Stimulated activated CD8-positive, alpha-beta memory T cell treated with anti-CD3 and anti-CD28 coated beads, Interleukin-15, amount 100 ng/mL, for 48 hours (primary cell): Measurements from ENCODE around the gene CES2.

Source experiments
- DNase-seq, 2 donors: peaks; one replicate each; pipeline ENCODE4 v3.0.0-alpha.2; 2020; ENCODE audit warnings: low read depth in 2 of 2

Gene CES2

DNA sequence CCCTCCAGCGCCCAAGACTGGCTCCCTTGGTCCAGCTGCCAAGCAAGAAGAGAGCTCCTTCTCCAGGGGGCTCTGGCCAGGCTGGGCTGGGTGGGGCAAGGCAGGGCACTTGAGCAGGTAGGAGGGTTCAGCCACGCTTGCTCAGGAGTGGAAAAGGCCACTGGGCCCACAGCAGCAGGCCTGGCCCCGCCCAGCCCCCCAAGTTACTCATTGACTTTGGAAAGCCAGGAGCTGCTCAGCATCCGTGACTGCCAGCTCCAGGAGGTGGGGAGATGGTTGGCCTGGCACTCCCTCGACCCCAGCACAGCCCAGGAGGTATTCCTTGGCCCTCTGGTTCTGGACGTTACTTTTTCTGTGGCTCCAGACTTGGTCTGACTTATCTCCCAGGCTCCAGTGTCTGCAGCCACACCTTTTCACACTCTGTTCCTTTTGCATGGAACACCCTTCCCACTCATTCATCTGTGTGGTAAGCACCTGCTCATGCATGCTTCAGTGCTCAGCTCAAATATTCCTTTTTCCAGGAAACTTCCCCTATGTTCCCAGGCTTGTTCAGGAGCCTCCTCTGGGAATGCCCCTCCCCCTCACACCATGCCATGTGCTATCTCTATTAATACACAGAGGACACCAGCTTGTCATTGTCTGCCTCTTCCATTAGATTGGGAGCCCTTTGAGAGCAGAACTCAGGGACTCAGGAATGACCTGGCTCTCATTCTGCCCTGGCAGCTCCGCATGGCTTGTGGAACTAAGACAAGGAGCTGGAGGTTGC lies 16.3 kb upstream of the CES2 start, which contains the start of gene CDH16:
Gene CDH16, minus strand, starts transcription at position 83 of the 766 bp plus-strand sequence. CDS start 820 bp downstream, outside the sequence.
- no peak for DNase-seq

DNA sequence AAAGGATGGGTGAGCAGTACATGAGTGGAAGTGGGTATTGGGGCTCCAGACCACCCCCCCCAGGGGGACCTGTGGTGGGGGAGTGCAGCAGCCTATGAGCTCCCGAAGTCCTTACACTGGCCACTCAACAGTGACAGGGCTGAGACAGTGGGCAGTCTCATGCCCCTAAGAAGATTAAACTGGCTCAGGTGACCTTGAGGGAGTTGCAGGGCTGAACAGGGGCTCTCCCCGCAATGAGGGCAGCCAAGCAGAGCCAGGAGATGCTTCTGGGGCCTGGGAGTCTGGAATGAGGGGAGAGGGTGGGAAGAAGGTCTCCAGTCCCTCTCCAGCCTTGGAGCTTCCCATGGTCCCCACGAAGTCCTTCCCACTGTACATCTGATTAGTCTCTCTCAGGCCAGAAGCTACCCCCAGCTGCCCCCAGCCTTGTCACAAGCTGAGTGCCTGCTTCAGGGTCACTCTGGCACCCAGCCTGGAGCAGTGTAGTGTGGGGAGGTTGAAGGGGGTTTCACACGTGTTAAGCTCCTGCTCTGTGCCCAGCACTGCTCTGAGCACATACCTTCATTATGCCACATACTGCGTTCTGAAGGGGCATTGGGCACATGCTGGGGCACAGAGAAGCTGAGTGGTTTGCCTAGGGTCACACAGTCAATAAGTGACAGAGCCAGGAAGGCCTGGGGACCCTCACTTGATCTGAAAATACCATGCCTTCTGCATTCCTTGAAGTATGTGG lies 15.6 kb upstream of the CES2 start:
- no peak for DNase-seq

DNA sequence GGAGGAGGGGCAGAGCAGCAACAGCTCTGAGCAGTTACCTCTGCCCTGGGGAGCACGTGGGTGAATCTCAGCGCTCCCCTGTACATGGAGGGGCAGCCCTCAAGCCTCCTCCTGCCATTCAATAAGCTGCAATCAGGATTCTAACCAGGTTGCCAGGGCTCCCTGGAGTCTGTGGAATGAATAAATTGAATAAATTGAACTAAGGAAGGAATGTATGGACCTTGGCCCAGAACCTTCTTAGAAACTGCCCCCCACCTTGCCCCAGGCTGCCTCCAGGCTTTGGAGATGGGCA lies 15.1 kb upstream of the CES2 start:
- no peak for DNase-seq

DNA sequence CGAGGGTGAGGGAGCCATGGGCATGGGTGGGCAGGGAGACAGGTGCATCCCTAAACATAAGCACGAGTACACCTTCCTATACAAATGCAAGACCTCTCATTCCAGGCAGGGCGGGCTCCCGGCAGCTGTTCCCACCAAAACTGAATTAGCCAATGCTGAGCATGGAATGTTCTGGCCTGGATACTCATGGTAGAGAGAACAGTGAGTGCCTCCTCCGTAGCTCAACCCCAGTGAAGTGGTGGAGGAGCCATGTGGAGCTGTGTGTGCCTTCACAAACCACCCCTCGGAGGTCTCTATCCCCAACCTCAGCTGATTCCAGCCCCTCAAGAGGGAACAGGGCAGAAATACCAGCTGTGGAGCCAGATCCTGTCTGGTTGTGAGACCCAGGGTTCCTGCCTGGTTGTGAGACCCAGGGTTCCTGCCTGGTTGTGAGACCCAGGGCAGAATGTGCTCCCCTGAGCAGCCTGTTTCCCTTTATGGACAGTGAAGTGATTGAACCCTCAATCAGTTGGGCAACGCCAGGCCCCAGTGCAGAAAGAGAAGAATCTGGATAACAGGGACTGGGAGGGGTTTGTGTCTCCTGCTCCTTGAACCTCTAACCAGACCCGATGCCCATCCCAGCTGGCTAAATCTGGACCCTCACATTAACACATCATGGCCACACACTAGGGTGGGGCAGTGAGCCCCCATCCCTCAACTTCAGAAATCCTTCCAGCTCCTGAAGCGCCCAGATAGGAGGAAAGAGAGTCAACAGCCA lies 14.2 kb upstream of the CES2 start:
- no peak for DNase-seq

DNA sequence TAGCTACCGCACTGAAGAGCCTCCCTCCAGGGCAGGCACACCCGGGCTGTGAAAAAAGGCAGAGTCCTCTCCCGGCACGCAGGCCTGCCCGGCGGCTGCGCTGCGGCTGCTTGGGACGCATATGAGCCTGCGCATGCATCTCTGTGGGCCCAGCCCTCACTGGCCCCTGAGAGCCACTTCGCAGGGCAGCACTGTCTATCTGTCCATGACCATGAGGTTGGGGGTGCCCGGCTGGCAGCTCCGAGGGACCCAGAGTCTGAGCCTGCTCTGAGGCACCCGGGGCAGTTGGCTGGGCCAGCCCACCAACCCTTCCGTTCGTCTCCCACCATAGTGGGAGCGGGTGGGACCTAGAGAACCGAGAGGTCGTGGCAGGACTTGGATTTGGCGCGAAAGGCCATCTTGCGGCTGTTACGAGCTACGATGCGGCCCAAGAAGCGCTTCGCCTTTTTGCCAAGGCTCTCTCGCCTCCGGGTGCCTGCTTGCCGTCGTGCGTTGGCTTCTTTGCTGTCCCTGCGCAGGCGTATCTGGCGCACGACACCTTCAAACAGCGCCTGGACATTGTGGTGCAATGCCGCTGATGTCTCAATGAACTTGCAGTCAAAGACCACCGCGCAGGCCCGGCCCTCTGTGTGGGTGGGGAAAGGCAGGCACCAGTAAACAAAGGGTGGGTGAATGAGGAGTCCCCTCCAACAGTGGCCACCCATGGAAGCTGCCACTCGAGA lies 13.4 kb upstream of the CES2 start:
- DNase-seq: no peak

DNA sequence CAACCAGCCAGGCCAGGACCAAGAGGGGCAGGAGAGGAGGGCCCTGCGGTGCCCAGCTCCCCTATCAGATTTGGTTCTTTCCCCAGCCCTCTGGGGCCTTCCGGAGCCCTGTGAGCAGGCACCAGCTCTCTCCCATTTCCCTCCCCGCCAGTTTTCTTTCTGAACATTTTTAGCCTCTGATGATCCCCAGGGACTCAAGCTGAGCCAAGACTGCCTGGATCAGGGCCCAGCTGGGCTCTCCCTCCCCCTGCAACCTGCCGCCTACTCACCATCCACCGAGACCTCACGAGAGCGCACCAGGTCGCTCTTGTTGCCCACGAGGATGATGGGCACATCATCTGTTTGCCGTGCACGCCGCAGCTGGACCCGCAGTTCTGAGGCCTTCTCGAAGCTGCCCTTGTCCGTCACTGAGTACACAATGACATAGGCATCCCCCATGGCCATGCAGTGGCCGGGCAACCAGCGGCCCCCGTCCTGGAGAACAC lies 12.0 kb upstream of the CES2 start:
- DNase-seq: no peak

DNA sequence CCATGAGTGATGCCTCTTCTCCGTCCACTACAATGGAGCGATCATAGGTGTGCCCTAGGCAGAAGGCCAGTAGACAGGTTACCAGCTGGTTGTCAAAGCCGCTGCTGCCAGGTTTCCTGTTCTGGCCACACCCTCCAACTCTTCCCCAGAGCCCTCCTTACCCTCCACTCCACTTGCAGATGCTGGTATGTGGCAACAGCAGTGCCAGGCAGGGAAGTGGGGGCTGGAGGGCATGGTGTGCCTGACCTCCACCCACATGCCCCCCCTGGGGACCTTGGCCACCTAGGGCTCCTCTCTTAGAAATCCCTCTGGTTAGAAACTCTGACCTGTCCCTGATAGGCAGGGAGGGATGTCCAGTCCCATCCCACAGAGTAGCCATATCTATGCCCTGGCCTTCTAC lies 11.4 kb upstream of the CES2 start:
- no peak for DNase-seq

DNA sequence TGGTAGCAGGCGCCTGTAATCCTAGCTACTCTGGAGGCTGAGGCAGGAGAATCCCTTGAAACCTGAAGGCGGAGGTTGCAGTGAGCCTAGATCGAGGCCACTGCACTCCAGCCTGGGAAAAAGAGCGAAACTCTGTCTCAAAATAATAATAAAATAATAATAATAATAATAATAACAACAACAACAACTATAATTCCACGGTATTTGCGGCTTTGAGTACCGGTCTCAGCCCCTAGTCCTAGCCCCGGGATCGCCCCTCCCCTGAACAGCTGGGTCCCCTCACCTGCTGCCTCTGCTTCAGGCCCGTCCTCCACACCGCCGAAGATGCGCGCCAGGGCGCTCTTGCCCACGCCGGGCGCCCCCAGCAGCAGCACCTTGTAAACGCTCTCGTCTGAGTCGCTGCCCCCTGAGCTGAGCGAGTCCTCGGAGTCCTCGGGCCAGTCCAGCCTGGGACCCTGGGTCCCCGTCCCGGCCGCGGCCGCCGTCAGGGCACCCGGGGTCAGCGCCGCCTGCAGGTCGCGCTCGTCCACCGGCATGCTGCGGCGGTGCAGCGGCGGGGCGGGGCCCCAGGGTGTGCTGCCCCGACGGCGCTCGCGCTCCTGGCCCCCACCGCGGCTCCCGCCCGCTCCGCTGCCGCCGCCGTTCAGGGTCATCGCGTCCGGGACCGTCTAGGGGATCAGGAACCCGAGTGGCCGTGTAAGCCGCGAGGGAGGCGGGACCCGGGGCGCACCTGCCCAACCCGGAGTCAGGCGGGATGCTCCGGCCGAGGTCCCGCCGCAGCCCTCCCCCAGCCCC lies 10.6 kb upstream of the CES2 start:
- DNase-seq: peak in 1 of 2 donors; percentile 22

DNA sequence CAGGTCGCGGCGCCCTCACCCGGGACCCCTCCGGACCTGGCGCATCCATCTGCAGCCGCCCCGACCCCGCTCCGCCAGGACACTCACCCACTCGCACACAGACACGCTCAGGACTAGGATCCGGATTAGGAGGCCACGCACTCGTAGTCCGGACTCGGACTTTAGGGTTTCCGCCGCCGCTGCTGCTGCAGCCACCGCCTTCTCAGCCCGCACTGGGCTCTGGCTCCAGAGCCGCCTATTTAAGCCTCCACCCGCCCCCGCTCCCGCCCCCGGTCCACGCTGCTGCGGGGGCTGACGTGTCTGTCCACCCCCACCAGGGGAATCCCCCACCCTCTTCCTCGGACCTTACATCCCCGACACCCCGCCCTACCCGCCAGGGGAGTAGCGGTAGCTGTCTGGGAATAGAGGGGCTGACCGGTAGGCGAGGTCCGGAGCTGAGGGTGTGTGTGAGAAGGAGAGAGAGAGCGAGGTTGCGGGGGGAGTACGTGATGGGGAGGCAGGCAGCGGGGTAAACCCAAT lies 9.9 kb upstream of the CES2 start, which contains the start of gene RRAD:
Gene RRAD, minus strand, starts transcription at position 214 of the 519 bp plus-strand sequence. CDS start 356 bp downstream, outside the sequence.
- no peak for DNase-seq

DNA sequence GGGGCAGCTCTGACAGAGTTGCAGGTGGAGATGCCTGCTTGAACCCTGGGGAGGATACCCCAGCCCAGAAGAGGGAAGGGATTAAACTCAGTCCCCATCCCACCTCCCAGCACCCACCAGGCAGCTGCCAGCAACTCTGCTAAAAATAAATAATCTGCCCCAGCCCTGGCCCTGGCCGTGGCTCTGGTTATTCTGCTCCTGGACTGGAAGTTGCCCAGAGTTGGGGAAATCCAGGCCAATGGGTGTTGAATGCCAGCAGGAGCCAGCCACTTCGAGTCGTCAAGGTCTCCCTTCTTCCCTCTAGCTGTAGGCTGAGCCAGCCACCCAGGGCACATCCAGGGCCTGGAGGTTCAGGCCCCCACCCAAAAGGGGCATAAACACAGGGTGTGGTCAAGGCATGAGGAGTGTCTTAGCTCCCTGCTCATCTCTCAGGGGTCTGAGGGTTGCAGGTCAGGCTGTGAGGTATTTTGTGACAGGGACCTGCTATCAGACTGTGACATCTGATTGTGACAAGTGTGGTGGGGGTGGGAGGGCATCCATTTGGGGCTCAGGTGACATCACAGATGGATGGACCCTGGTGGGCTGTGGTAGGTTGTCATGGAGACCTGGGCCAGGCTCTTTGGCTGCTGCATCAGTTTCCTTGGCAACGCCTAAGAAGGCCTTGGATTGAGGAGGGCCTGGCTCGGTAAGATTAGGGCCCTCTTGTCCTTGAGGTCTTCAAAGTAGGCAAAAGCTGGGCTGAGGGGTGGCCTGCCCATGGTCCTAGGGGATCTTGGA lies 9.0 kb upstream of the CES2 start:
- DNase-seq: no peak

DNA sequence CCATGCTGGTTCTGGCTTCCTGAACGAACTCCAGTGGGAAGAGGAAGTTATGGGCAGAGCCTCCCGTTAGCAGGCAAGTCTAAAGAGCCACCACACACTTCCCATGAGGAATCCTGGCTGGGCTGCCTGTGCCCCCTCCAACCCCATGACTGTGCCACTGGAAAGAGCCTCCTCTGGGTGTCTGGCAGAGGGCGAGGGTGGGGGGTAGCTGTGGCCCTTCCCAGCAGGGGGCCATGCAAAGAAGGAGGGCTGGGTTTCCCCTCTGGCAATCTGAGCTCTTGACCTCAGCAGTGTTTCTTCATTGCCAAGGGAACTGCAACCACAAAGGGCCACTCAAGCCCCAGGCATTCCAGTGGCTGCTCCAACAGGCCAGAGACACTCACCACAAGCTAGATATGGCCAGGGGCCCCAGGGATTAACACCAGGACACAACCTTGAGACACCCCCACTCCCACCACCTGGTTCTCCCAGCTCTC lies 8.3 kb upstream of the CES2 start:
- no peak for DNase-seq

DNA sequence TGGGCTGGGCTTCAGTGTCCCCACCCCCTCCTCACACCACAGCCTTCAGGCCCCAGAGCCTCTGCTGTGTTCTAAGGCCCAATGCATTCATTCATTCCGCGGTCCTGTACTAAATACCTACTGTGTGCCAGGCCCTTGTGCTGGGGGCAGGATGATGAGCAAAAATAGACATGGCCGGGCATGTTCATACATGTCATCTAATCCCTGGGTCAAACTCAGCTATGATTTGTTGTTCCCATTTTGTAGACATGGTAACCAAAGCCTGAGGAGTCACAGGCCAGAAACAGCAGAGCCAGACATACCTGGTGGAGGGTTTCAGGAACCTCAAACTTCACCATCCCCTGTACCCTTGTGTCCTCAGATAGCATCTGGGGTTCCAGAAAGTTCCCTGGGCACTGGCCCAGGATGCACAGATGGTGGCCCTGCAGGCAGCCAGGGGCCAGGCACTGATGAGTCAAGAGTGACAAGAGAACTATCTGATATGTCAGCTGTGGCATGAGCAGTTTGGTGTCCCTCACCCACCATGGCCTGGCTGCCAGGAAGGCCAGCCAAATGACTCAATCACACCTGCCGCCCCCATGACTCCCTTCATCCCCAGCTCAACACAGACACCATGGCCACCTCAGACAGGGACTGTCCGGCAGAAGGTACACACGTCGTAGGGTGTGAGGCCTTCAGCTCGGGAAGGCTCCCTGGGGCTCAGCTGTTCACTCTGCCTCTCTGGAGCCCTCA lies 7.2 kb upstream of the CES2 start:
- DNase-seq: no peak

DNA sequence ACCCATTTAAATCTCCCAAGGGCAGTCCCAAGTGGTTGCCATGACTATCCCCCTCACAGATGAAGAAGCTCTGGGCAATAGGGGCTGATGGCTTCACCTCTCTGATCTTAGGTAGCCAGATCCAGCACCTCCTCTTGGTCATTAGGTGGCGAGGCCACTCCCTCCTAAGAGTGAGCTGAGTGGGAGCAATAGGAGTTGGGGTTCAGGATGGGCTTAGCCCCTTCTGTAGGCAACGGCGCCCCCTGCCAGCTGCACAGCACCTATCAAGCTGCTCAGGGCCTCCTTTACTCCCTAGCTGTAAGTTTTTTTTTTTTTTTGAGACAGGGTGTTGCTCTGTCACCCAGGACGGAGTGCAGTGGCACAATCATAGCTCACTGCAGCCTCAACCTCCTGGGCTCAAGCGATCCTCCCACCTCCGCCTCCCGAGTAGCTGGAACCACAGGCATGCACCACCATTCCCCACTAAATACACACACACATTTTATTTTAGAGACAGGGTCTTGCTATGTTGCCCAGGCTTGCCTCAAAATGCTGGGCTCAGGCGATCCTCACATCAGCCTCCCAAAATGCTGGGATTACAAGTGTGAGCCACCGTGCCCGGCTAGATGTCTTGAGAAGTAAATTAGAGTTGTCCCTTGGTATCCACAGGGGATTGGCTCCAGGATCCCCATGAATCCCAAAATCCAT lies 6.5 kb upstream of the CES2 start:
- DNase-seq: peak in 1 of 2 donors; percentile 40

DNA sequence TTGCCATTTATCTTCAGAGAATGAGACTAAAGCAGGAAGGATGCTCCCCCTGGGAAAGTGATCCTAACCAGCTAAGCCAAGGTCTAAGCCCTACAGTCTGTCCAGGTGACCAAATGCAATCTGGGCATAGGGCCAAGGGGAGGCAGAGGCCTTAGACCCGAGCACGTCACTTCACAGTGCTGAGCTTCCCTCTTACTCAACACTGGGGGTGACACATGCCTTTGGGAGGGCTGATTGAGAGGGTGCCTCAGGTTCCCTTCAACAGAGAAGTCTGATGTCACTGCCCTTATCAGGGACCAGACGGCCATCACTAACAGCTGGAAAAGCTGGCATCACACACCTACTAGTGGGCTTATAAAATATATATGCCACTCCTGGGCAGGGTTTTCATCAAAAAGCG lies 5.1 kb upstream of the CES2 start:
- no peak for DNase-seq

DNA sequence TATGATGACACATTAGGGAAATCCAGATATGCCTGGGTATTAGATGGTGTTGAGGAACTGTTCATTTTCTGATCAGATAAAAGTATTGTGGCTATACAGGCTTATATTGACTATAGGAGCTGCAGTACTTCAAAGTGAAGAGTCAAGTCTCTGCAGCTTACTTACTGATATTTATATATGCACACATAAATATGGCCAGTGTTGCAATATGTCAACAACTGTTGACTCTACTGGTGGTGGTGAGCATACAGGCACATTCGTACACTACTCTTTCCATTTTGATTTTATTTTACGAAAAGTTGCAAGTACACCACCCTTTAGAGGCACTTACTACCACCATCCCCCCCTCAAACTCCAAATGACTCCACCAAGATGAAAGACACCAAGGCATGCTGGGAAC lies 3.7 kb upstream of the CES2 start:
- no peak for DNase-seq

DNA sequence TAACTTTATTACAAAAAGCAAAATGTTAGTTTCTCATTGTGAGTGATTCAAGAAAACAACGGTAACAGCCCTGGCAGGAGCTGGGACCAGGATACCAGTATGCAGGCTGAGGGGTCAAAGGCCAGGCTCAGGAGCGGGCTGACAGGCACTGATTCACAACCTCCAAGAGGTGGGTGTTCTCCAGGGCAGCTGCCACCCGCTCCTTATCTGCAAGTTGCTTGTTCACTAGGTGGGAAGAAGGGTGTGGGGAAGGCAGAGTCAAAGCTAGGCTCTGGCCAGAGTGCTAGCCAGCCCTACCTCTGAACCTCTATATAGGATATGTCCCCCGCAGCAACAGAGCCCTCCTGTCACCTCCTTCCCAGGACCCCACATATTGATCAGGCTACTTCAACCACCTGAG lies 3.2 kb upstream of the CES2 start:
- no peak for DNase-seq

DNA sequence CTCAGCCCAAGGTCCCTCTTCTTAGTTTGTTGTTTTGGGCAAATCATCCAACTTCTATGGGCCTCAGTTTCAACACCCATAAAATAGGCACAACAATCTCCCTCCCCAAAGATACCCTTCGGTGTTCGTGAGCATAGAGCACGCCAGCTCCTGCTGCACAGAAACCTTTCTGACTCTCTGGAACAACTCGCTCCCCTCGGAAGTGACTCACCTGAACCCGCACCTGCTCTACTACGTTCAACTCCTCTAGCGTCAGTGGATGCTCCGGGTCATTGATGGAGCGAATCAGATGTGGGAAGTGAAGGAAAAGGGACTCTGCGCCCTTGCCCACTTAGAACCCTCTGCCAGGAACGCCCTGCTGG lies 1.6 kb upstream of the CES2 start:
- peak in 1 of 2 donors; percentile 43 for DNase-seq

DNA sequence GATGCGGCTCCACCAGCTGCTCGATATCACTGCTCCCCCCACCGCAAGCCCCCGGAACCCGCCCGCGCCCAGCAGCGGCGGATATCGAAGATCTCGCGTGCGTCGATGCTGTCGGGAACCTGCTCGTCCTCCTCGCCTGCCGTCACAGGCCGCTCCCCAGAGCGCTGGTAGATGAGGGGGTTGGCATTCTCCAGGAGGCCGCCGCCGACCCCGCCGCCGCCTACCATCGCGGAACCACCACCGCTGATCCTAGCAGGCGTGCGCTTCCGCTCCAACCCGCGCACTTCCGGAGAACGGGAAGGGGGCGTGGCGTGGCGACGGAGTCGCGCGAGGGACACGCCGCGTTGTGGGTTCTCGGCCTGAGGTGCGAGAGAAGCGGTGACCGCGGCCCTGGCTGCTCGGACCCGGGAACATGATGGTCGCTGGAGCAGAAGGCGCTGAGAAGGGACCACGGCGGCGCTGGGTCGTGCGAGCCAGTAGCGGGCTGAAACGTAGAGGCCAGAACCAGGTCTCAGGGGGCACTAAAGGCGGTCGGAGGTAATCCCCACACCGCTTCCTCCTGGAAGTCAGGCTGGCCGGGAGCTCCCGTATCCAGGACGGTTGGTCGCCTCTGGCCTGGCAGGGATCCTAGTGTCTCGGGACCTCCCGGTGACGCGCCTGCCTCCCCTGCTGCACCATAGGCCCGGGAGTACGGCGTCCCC lies 1.0 kb upstream of the CES2 start, which contains the start of gene CIAO2B:
Gene CIAO2B, minus strand, starts transcription at position 265 of the 701 bp plus-strand sequence. Its CDS starts 38 bp downstream, at position 227.
- DNase-seq: peak; percentile 85 to 86
